Measurements from ENCODE around the gene CATSPERB.

Gene CATSPERB

GRCh38 chr14:91681893-91682563 lies 49.9 kb downstream of the CATSPERB start:
- H3K36me3 ChIP-seq (ENCODE audit: control insufficient read depth in 2 of 2, insufficient read depth in 1 of 2, low read length in 2 of 2), result no peaks in the 10 kb centered on the region
- no peaks in the 10 kb centered on the region for H3K9me3 ChIP-seq (ENCODE audit: control insufficient read depth, insufficient read depth, low read depth, low read length)
- TF ChIP-seq ATF2 (tag by site-specific recombination; IDR thresholded peaks at IDR 0.05; ENCODE audit: low read depth) (no peak), ZNF514 (tag by site-specific recombination; IDR thresholded peaks at IDR 0.05) (no peak), ZNF140 (tag by site-specific recombination; IDR thresholded peaks at IDR 0.05) (no peak), ZNF660 (tag by site-specific recombination; IDR thresholded peaks at IDR 0.05) (no peak), ZNF785 (tag by site-specific recombination; IDR thresholded peaks at IDR 0.05) (no peak), ZNF280D (tag by site-specific recombination; IDR thresholded peaks at IDR 0.05) (no peak), ZEB2 (tag by site-specific recombination; IDR thresholded peaks at IDR 0.05) (no peak), ZBTB44 (tag by site-specific recombination; IDR thresholded peaks at IDR 0.05) (no peak), ZNF221 (tag by site-specific recombination; IDR thresholded peaks at IDR 0.05; ENCODE audit: borderline replicate concordance) (no peak), ZNF596 (tag by site-specific recombination; IDR thresholded peaks at IDR 0.05) (no peak), ZNF202 (tag by site-specific recombination; IDR thresholded peaks at IDR 0.05; ENCODE audit: borderline replicate concordance) (no peak), ELK4 (IDR thresholded peaks at IDR 0.05; ENCODE audit: borderline replicate concordance, low read depth, low read length) (no peak), ZSCAN5A (tag by site-specific recombination; IDR thresholded peaks at IDR 0.05) (no peak)
- ChIA-PET POLR2A (no interaction called here), CTCF (no interaction called here)
- H3K4me3 ChIP-seq (ENCODE audit: low read depth, low read length), result no peak overlapping the region
- no peak overlapping the region for H3K27ac ChIP-seq (ENCODE audit: extremely low read depth, low read depth, low read length)
- H3K4me1 ChIP-seq (ENCODE audit: control insufficient read depth, insufficient read depth, low read length), result no peaks in the 10 kb centered on the region

- Histone ChIP-seq H3K9me3 (ENCODE audit: control insufficient read depth, insufficient read depth, low read depth, low read length) (no peaks in the 10 kb centered on the region), H3K4me1 (ENCODE audit: control insufficient read depth, insufficient read depth, low read length) (no peaks in the 10 kb centered on the region), H3K4me3 (ENCODE audit: low read depth, low read length) (no peak overlapping the region), H3K27ac (ENCODE audit: extremely low read depth, low read depth, low read length) (no peak overlapping the region), H3K36me3 (ENCODE audit: control insufficient read depth in 2 of 2, insufficient read depth in 1 of 2, low read length in 2 of 2) (no peaks in the 10 kb centered on the region)
- ChIA-PET CTCF (no interaction called here), POLR2A (no interaction called here)
- TF ChIP-seq WT1 (tag by site-specific recombination; IDR thresholded peaks at IDR 0.05) (no peak), SALL2 (tag by site-specific recombination; IDR thresholded peaks at IDR 0.05; ENCODE audit: borderline replicate concordance) (no peak), ZNF596 (tag by site-specific recombination; IDR thresholded peaks at IDR 0.05) (no peak), ZBTB10 (tag by site-specific recombination; IDR thresholded peaks at IDR 0.05) (no peak), ZNF488 (tag by site-specific recombination; IDR thresholded peaks at IDR 0.05) (no peak), ZNF510 (tag by site-specific recombination; IDR thresholded peaks at IDR 0.05; ENCODE audit: insufficient replicate concordance) (no peak), ZNF335 (tag by site-specific recombination; conservative IDR thresholded peaks at IDR 0.05) (no peak), ZFP37 (tag by site-specific recombination; IDR thresholded peaks at IDR 0.05) (no peak), ZNF792 (tag by site-specific recombination; IDR thresholded peaks at IDR 0.05) (no peak), ZFHX2 (tag by site-specific recombination; conservative IDR thresholded peaks at IDR 0.05) (no peak), KLF1 (tag by site-specific recombination; IDR thresholded peaks at IDR 0.05) (no peak)
Measured at GRCh38 chr14:91681118-91681517, 50.8 kb downstream of the CATSPERB start.

Measured in HEK293 (cell line).